Measurements from ENCODE around the gene STX16.

DNA sequence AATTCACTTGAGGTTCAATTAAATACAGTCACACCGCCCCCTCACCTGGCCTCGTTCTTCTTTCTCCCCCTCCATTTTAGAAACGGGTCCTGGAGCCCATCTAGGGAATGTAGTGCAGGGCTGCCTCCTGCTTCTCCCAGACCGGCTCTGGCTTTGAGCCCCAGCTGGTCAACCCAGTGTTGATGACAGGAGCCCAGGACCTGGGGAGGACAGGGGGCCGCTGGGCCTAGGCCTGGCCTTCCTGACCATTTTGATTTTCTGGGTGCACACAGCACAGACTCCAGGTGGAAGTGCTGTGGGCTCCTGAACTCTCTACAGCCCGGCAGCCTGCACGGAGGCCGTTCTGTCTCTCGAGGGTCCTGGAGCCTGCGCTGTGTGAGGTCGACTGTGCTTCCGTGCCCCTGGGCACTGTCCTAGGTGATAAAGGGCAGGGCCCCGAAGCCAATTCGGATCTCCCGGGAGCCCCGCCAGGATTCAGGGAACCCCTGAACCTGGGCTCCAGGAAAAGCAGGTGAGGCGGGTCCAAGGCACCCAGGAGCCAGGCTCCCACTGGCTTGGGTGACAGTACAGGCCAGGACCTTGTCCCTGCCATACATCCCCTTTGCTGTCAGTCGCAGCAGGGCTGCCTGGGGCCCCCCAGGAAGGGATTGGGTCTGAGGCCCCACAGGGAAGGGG, 64.9 kb downstream of the STX16 start:
- TF ChIP-seq, protein P1, sequence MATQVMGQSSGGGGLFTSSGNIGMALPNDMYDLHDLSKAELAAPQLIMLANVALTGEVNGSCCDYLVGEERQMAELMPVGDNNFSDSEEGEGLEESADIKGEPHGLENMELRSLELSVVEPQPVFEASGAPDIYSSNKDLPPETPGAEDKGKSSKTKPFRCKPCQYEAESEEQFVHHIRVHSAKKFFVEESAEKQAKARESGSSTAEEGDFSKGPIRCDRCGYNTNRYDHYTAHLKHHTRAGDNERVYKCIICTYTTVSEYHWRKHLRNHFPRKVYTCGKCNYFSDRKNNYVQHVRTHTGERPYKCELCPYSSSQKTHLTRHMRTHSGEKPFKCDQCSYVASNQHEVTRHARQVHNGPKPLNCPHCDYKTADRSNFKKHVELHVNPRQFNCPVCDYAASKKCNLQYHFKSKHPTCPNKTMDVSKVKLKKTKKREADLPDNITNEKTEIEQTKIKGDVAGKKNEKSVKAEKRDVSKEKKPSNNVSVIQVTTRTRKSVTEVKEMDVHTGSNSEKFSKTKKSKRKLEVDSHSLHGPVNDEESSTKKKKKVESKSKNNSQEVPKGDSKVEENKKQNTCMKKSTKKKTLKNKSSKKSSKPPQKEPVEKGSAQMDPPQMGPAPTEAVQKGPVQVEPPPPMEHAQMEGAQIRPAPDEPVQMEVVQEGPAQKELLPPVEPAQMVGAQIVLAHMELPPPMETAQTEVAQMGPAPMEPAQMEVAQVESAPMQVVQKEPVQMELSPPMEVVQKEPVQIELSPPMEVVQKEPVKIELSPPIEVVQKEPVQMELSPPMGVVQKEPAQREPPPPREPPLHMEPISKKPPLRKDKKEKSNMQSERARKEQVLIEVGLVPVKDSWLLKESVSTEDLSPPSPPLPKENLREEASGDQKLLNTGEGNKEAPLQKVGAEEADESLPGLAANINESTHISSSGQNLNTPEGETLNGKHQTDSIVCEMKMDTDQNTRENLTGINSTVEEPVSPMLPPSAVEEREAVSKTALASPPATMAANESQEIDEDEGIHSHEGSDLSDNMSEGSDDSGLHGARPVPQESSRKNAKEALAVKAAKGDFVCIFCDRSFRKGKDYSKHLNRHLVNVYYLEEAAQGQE (IDR thresholded peaks at IDR 0.05; ENCODE audit: insufficient read depth in 1 of 2, low read depth in 2 of 2, low read length in 2 of 2): no peak
- TF ChIP-seq POLR2AphosphoS5 (IDR thresholded peaks at IDR 0.05; ENCODE audit: low read depth, low read length) (no peak), TAF1 (IDR thresholded peaks at IDR 0.05; ENCODE audit: borderline replicate concordance, insufficient read depth, low read length) (no peak), SIN3A (IDR thresholded peaks at IDR 0.05; ENCODE audit: borderline replicate concordance, insufficient read depth, low read length) (no peak)

Measured in PFSK-1 (cell line).